ENCODE data around the gene SPSB3. TPM values are rescaled to one million over a fixed set of nuclear protein-coding genes. Genes with fewer than 3 reads are reported as not detected.

SPSB3 gene
- total and polyA plus RNA-seq, 9 of the 15 experiments (the other 6 are each of a cell fraction or from before 2014, with no cell fraction given), result 0.39 to 37.4 (median 7.1) TPM

DNA sequence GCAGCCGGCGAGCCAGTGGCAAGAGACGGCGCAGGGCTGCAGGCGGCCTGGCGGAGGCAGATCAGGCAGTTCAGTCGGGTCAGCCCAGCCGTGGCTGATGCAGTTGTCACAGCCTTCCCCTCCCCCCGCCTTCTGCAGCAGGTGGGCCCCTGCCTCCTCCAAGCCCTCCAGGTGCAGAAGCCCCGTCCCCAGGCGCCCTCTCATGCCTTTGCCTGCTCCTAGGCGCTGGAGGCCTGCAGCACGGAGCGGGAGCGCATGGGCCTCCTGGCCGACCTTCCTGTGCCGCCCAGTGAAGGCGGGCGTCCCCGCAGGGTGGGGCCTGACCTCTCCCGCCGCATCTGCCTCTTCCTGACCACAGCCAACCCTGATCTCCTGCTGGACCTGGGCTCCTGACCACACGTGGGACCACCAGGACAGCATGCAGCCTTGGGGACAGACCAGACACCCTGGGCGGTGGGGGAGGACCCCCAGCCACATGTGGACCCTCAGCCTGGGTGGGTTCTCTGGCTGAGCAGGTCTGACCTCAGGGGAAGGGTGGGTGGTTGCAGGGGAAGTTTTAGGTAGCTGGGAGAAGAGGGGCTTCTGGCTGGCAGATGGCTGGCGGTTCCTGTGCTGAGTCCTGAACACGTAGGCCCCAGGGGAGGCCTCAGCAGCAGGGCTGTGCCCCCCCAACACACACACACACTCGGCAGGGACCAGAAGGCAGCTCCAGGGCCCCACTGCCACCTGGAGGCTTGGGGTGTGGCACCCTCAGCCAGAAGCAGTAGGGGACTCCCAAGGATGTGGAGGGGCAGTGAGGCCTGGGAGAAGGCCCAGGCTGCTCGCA, 6.3 kb downstream of the SPSB3 start (continued):
- TF ChIP-seq, protein P1, sequence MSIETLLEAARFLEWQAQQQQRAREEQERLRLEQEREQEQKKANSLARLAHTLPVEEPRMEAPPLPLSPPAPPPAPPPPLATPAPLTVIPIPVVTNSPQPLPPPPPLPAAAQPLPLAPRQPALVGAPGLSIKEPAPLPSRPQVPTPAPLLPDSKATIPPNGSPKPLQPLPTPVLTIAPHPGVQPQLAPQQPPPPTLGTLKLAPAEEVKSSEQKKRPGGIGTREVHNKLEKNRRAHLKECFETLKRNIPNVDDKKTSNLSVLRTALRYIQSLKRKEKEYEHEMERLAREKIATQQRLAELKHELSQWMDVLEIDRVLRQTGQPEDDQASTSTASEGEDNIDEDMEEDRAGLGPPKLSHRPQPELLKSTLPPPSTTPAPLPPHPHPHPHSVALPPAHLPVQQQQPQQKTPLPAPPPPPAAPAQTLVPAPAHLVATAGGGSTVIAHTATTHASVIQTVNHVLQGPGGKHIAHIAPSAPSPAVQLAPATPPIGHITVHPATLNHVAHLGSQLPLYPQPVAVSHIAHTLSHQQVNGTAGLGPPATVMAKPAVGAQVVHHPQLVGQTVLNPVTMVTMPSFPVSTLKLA (conservative IDR thresholded peaks at IDR 0.05), result no peak
- TF ChIP-seq GTF2F1 (IDR thresholded peaks at IDR 0.05; ENCODE audit: low read depth, low read length), result no peak
- TF ChIP-seq, protein P2, sequence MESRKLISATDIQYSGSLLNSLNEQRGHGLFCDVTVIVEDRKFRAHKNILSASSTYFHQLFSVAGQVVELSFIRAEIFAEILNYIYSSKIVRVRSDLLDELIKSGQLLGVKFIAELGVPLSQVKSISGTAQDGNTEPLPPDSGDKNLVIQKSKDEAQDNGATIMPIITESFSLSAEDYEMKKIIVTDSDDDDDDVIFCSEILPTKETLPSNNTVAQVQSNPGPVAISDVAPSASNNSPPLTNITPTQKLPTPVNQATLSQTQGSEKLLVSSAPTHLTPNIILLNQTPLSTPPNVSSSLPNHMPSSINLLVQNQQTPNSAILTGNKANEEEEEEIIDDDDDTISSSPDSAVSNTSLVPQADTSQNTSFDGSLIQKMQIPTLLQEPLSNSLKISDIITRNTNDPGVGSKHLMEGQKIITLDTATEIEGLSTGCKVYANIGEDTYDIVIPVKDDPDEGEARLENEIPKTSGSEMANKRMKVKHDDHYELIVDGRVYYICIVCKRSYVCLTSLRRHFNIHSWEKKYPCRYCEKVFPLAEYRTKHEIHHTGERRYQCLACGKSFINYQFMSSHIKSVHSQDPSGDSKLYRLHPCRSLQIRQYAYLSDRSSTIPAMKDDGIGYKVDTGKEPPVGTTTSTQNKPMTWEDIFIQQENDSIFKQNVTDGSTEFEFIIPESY (CRISPR knock-in tag; IDR thresholded peaks at IDR 0.05), result peak; percentile 84
- TF ChIP-seq, protein P3, sequence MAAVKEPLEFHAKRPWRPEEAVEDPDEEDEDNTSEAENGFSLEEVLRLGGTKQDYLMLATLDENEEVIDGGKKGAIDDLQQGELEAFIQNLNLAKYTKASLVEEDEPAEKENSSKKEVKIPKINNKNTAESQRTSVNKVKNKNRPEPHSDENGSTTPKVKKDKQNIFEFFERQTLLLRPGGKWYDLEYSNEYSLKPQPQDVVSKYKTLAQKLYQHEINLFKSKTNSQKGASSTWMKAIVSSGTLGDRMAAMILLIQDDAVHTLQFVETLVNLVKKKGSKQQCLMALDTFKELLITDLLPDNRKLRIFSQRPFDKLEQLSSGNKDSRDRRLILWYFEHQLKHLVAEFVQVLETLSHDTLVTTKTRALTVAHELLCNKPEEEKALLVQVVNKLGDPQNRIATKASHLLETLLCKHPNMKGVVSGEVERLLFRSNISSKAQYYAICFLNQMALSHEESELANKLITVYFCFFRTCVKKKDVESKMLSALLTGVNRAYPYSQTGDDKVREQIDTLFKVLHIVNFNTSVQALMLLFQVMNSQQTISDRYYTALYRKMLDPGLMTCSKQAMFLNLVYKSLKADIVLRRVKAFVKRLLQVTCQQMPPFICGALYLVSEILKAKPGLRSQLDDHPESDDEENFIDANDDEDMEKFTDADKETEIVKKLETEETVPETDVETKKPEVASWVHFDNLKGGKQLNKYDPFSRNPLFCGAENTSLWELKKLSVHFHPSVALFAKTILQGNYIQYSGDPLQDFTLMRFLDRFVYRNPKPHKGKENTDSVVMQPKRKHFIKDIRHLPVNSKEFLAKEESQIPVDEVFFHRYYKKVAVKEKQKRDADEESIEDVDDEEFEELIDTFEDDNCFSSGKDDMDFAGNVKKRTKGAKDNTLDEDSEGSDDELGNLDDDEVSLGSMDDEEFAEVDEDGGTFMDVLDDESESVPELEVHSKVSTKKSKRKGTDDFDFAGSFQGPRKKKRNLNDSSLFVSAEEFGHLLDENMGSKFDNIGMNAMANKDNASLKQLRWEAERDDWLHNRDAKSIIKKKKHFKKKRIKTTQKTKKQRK (IDR thresholded peaks at IDR 0.05; ENCODE audit: borderline replicate concordance, low read depth, low read length), result no peak
- no peak for TF ChIP-seq ZNF347 (CRISPR knock-in tag; IDR thresholded peaks at IDR 0.05; ENCODE audit: low read depth)
- TF ChIP-seq POLR2G (IDR thresholded peaks at IDR 0.05; ENCODE audit: low read depth, low read length), result peak; percentile 66
- TF ChIP-seq SUPT5H (IDR thresholded peaks at IDR 0.05), result peak; percentile 12; the same call in 1 of the 2 replicates
- no peak for TF ChIP-seq SAFB (IDR thresholded peaks at IDR 0.05; ENCODE audit: borderline replicate concordance, low read depth, low read length)
- TF ChIP-seq SLC30A9 (CRISPR knock-in tag; IDR thresholded peaks at IDR 0.05), result no peak

All from K562 (cell line).